ENCODE data around the gene ABHD12B.

- TF ChIP-seq CTCF (conservative IDR thresholded peaks at IDR 0.05) (no peak), EZH2 (IDR thresholded peaks at IDR 0.05; ENCODE audit: low read depth) (no peak)
These were observed 40.7 kb upstream of the ABHD12B start, which contains the start of gene NIN for GRCh38 chr14:50830932-50831725.

All from PC-9 (cell line).